KMS-11 (cell line): ENCODE data around the gene ZNF581.

ENCODE experiments used
- H2AFZ ChIP-seq: fragments of 200-600 bp; sonication (generic); 2 replicates; pipeline ENCODE4 v1.6.1; 2016; ENCODE audit warnings: antibody characterized with exemption, mixed run types, low read depth
- H3K27ac ChIP-seq: fragments of 200-600 bp; sonication (generic); 2 replicates; pipeline ENCODE4 v1.6.1; 2016; ENCODE audit warnings: mild to moderate bottlenecking, mixed run types
- H3K27me3 ChIP-seq: fragments of 200-600 bp; sonication (generic); 2 replicates; pipeline ENCODE4 v1.6.1; 2017; ENCODE audit warnings: mild to moderate bottlenecking, low read depth, mixed run types, moderate library complexity; ENCODE audit not compliant: insufficient read depth
- H3K36me3 ChIP-seq: fragments of 200-600 bp; sonication (generic); 2 replicates; pipeline ENCODE4 v1.6.1; 2017; ENCODE audit warnings: mild to moderate bottlenecking, mixed run types; ENCODE audit not compliant: insufficient read depth
- H3K4me1 ChIP-seq: fragments of 200-600 bp; sonication (generic); 2 replicates; pipeline ENCODE4 v1.6.1; 2016; ENCODE audit warnings: mild to moderate bottlenecking, low read depth, mixed run types; ENCODE audit not compliant: poor library complexity, severe bottlenecking
- H3K4me2 ChIP-seq: fragments of 200-600 bp; sonication (generic); 2 replicates; pipeline ENCODE4 v1.7.0; 2016; ENCODE audit warnings: mild to moderate bottlenecking, mixed run types
- H3K4me3 ChIP-seq: fragments of 200-600 bp; sonication (generic); IDR thresholded peaks from 2 replicates; pipeline ENCODE4 v1.6.1; 2017; ENCODE audit warnings: low read depth, low read length, mixed read lengths; ENCODE audit not compliant: insufficient read depth
- H3K79me2 ChIP-seq: fragments of 200-600 bp; sonication (generic); 2 replicates; pipeline ENCODE4 v1.6.1; 2016; ENCODE audit warnings: low read depth, mixed run types; ENCODE audit not compliant: insufficient read depth
- H3K9ac ChIP-seq: fragments of 200-600 bp; sonication (generic); 2 replicates; pipeline ENCODE4 v1.6.1; 2016; ENCODE audit warnings: mild to moderate bottlenecking, mixed run types
- H4K20me1 ChIP-seq: fragments of 200-600 bp; sonication (generic); 2 replicates; pipeline ENCODE4 v1.6.1; 2016; ENCODE audit warnings: mild to moderate bottlenecking, mixed run types; ENCODE audit not compliant: insufficient read depth
- TF ChIP-seq, protein P1 (sequence below): fragments of 200-600 bp; sonication (generic); conservative IDR thresholded peaks from 2 replicates; pipeline ENCODE4 v1.6.1; 2017; ENCODE audit warnings: low read depth, mild to moderate bottlenecking, antibody characterized with exemption, low read length, moderate library complexity, mixed read lengths

Gene ZNF581

GRCh38 chr19:55684946-55685681, 41.7 kb downstream of the ZNF581 start:
- TF ChIP-seq, protein P1, sequence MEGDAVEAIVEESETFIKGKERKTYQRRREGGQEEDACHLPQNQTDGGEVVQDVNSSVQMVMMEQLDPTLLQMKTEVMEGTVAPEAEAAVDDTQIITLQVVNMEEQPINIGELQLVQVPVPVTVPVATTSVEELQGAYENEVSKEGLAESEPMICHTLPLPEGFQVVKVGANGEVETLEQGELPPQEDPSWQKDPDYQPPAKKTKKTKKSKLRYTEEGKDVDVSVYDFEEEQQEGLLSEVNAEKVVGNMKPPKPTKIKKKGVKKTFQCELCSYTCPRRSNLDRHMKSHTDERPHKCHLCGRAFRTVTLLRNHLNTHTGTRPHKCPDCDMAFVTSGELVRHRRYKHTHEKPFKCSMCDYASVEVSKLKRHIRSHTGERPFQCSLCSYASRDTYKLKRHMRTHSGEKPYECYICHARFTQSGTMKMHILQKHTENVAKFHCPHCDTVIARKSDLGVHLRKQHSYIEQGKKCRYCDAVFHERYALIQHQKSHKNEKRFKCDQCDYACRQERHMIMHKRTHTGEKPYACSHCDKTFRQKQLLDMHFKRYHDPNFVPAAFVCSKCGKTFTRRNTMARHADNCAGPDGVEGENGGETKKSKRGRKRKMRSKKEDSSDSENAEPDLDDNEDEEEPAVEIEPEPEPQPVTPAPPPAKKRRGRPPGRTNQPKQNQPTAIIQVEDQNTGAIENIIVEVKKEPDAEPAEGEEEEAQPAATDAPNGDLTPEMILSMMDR = no peak
- Histone ChIP-seq H3K27ac (no peak overlapping the region), H3K9ac (no peak overlapping the region), H3K4me2 (no peak overlapping the region), H3K36me3 (no peaks in the 10 kb centered on the region; the same call in 1 of the 2 replicates), H4K20me1 (0 out of 2 replicates have a peak, but pooled peaks cover 11% of the 10 kb centered on the region), H3K27me3 (no peaks in the 10 kb centered on the region), H3K4me3 (no peak overlapping the region), H3K4me1 (no peaks in the 10 kb centered on the region), H3K79me2 (peaks cover 35% of the 10 kb centered on the region), H2AFZ (no peak overlapping the region)

- no peaks in the 10 kb centered on the region for H3K27me3 ChIP-seq
- no peaks in the 10 kb centered on the region; the same call in 1 of the 2 replicates for H3K36me3 ChIP-seq
- H3K79me2 ChIP-seq = peaks cover 29% of the 10 kb centered on the region
- H2AFZ ChIP-seq = no peak overlapping the region
- H3K4me1 ChIP-seq = no peaks in the 10 kb centered on the region
- H4K20me1 ChIP-seq = 0 out of 2 replicates have a peak, but pooled peaks cover 5% of the 10 kb centered on the region
- no peak overlapping the region for H3K4me2 ChIP-seq
- no peak overlapping the region for H3K9ac ChIP-seq
- TF ChIP-seq, protein P1 = no peak
- H3K4me3 ChIP-seq = no peak overlapping the region
- H3K27ac ChIP-seq = no peak overlapping the region
Observed at GRCh38 chr19:55685776-55686175, 42.3 kb downstream of the ZNF581 start.

GRCh38 chr19:55686311-55687050, 43.0 kb downstream of the ZNF581 start:
- no peaks in the 10 kb centered on the region; the same call in 1 of the 2 replicates for H3K36me3 ChIP-seq
- H3K27ac ChIP-seq = no peak overlapping the region
- no peaks in the 10 kb centered on the region for H4K20me1 ChIP-seq
- no peak overlapping the region for H3K9ac ChIP-seq
- H3K4me2 ChIP-seq = no peak overlapping the region
- no peak overlapping the region for H3K4me3 ChIP-seq
- H3K4me1 ChIP-seq = no peaks in the 10 kb centered on the region
- TF ChIP-seq, protein P1 = no peak
- no peak overlapping the region for H2AFZ ChIP-seq
- H3K27me3 ChIP-seq = no peaks in the 10 kb centered on the region
- H3K79me2 ChIP-seq = peaks cover 22% of the 10 kb centered on the region

DNA sequence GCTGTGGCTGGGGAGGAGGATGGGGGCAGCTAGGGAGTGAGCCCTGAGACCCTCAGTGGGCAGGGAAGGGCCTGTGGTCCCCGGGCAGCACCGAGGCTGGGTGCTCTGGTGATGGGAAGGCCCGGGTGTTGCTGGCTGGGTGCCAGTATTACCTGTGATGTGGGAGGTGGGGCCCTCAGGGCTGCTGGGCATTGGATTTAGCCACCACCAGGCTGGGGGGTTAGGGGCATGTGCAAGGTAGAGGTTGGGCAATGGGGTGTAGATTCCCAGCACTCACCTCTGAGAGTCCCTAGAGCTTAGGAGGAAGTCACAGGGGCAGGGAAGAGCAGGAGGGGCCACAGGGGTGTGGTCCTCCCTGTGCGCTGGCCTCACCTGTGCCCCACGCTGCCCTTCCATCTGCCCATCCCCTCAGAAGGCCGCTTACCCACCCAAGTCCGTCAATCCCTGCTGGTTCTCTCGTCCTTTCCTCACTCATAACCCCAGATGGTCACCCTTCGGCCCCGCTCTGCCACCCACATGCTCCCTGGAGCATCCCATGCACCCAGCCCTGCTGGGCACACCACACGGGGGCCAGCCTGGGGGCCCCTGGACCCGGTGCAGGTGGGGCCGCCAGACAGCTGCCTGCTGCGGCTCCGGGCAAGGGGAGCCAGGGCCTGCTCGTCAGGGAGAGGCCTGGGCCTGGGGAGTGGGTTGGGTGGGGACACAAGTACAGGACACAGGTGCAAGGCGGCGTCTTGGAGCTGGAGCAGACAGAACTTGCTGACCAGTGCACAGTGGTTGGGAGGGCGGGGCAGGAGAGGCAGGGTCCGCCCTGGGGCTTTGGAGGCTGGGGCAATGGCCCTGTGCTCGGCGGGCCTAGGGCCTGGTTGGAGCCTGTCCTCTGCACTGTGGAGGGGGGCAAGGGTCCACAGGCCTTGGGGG, 44.1 kb downstream of the ZNF581 start:
- Histone ChIP-seq H3K27ac (no peak overlapping the region), H4K20me1 (no peaks in the 10 kb centered on the region), H3K36me3 (no peaks in the 10 kb centered on the region; the same call in 1 of the 2 replicates), H3K4me2 (no peak overlapping the region), H3K79me2 (peaks cover 13% of the 10 kb centered on the region; the same call in 1 of the 2 replicates), H3K4me3 (no peak overlapping the region), H3K27me3 (no peaks in the 10 kb centered on the region), H3K4me1 (no peaks in the 10 kb centered on the region), H3K9ac (no peak overlapping the region), H2AFZ (no peak overlapping the region)
- TF ChIP-seq, protein P1 = no peak
